GM12891 (cell line): ENCODE data around the gene RAB30.

Experiments used
- DNase-seq: peaks from one replicate; pipeline ENCODE4 v3.0.0; 2011; ENCODE audit warnings: low spot score; ENCODE audit not compliant: insufficient read length
- FAIRE-seq: peaks from 2 replicates; lab custom pipeline; 2011; peaks lifted over from hg19 to GRCh38; lab: Jason Lieb, UNC
- PAX5 ChIP-seq: IDR thresholded peaks from 2 replicates; pipeline ENCODE4 v1.6.1; 2011; ENCODE audit warnings: low read length, moderate library complexity, mild to moderate bottlenecking; ENCODE audit not compliant: insufficient read depth, severe bottlenecking
- POLR2A ChIP-seq: IDR thresholded peaks from 2 replicates; pipeline ENCODE4 v1.6.1; 2011; ENCODE audit warnings: low read depth, low read length, control low read depth
- POLR2AphosphoS5 ChIP-seq: IDR thresholded peaks from 2 replicates; pipeline ENCODE4 v1.6.1; 2011; ENCODE audit warnings: low read depth, low read length, control low read depth
- POU2F2 ChIP-seq: IDR thresholded peaks from 2 replicates; pipeline ENCODE4 v1.6.1; 2011; ENCODE audit warnings: low read depth, mild to moderate bottlenecking, control low read depth, low read length, moderate library complexity
- SPI1 ChIP-seq: IDR thresholded peaks from 2 replicates; pipeline ENCODE4 v1.6.1; 2011; ENCODE audit warnings: low read depth, low read length, control low read depth
- TAF1 ChIP-seq: IDR thresholded peaks from 2 replicates; pipeline ENCODE4 v1.6.1; 2011; ENCODE audit warnings: low read depth, low read length, control low read depth

The RAB30 gene

DNA sequence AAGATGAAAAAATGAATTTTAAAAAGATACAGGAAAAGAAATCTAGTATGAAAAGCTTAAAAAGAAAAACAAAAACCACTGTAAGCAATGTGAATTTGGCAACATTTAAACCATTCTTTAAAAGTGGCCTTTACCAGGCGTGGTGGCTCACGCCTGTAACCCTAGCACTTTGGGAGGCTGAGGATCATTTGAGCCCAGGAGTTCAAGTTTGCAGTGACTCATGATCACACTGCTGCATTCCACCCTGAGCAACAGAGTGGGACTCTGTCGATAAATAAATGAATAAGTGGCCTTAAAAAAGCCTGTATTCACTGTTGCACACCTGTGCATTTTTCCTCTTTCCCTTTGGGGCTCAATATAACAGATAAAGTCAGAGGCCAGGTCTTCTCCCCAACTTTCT, 69.2 kb downstream of the RAB30 start:
- TF ChIP-seq POU2F2, result no peak
- TF ChIP-seq SPI1, result no peak
- TF ChIP-seq PAX5, result no peak
- TF ChIP-seq POLR2AphosphoS5, result no peak
- no peak for TF ChIP-seq POLR2A
- no peak for TF ChIP-seq TAF1
- no peak for FAIRE-seq
- DNase-seq, result no peak

DNA sequence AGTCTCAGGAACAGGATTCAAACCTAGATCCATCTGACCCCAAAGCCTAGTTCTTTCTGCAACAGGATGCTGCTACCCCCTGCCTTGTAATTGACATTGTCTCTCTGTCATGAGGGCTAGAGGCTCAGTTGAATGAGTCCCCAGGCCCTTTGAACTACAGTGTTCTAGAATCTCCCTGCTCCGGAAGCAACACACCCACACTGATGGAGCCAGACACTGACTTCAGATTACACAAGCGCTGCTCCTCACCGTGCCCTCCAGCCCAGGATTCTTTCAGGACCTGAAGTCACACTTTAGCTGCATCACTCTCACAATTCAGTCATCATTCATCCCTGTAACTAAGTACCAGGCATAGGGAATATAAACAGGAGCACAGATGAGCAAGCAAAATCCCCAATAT, 69.6 kb downstream of the RAB30 start:
- DNase-seq (no peak), FAIRE-seq (no peak)
- TF ChIP-seq POLR2AphosphoS5, result no peak
- no peak for TF ChIP-seq SPI1
- TF ChIP-seq POU2F2, result no peak
- no peak for TF ChIP-seq PAX5
- TF ChIP-seq POLR2A, result no peak
- TF ChIP-seq TAF1, result no peak

DNA sequence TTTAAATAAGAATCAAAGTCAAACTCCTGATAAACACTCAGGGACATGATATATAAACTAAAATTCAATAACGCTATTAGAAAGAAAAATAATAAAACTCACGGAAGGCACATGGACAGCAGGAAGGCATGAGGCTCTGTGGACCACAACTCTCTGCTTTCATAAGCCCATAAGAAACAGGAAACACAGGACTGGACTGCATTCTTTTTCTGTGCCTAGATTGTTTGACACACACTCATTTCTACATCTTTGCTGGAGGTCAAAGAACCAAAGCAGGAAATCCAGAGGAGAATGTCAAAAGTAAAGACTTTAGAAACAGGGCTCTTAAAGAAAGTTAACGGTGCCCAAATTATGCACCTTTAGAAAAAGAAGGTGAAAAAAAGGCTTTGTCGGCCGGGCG, 71.3 kb downstream of the RAB30 start:
- DNase-seq (no peak), FAIRE-seq (no peak)
- no peak for TF ChIP-seq POLR2A
- TF ChIP-seq TAF1, result no peak

DNA sequence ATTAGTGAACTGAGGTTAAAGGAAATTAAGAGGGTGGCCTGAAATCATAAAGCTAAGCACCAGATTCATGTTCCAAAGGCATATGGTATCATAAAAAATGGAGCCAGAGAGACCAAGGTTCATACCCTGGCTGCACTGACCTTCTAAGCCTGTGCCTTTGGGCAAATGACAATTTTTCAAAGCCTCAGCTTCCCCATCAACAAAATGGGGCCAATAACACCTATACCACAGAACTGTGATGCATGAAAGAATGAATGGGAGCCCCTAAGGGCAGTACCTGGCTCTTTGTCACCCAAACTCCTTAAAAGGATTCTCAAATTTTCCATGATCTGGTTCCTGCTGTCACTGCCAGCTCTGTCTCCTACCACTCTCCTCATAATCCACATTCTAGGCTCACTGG, 72.5 kb downstream of the RAB30 start:
- TF ChIP-seq POU2F2 (no peak), POLR2A (no peak), PAX5 (no peak), SPI1 (no peak), TAF1 (no peak), POLR2AphosphoS5 (no peak)
- DNase-seq (no peak), FAIRE-seq (no peak)

DNA sequence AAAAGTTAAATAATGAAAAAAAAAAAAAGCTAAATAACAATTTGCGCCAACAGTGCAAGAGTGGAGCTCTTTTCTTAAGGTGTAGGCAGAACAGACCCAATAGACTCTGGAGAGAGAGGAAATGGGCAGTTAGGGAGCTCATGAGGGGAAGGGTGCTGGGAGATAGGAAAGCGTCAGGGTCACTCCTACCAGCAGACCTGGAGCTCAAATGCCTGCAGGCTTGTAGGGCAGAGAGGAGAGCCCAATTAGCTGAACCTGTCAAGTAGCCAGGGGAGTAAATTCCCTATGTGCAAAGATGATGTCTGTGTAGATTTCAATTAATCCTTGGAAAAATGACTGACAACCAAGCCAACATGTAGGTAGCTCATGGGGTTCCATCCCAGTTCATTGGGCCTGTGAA, 73.0 kb downstream of the RAB30 start:
- TF ChIP-seq SPI1, result no peak
- FAIRE-seq, result no peak
- DNase-seq, result no peak

DNA sequence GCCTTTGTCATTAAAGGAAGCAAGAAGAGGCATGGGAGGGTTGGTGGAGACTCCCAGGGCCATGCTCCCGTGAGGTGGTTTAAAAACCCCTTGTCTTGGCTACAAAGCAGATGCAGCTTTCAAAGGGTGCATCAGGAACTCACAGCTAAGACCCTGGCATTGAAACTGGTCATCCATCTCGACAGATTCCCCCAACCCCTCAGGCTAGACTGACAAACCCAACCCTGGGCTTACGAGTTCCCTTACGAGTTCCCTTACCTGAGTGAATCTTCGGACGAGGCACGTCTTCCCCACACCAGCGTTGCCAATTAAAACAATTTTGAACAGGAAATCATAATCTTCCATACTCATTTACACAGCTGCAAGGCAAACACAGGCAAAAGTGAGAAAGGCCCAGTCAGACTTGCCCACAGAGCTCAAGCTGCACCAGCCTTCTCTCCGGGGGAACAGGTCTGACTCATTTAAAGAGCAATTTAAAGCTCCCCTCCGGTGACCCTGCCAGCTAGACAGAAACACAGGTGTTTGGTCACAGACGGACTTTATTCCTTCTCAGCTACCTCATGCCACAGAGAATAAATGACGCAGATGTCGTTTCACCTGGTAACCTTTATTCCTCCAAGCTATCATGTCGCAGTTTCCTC, 74.6 kb downstream of the RAB30 start:
- TF ChIP-seq PAX5, result no peak
- TF ChIP-seq TAF1, result no peak
- TF ChIP-seq POLR2A, result no peak
- no peak; the same call in 1 of the 2 replicates for TF ChIP-seq POLR2AphosphoS5
- no peak for TF ChIP-seq POU2F2
- TF ChIP-seq SPI1, result no peak
- FAIRE-seq (peak; percentile 94), DNase-seq (peak; percentile 47)

DNA sequence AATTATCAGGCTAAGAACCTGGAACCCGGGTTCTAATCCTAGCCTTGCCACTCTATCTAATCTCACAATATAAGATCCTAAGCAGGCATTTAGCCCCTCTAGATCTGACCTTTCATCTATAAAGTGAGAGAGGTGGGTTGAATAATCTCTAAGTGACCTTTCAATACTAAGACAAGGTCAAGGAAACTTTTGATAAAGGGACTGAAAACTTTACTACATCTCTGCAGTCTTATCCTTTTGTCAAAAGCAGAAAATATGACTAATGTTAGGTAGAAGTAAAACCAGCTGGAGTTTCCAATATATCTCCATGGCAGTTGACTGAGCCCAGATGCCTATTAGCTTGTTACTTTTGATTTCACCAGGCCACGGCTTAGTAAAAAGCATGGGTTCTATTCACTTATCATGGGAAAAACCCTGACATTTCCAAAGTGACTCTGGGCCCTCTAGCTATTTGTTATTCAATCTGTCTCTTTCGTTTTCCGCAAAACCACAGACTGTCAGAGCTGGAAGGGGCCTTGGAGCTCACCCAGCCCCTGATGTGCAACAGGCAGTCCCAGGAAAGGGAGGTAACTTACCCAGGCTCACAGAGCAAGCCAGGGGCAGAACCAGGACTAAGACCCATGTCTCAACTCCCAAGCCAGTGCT, 75.8 kb downstream of the RAB30 start:
- DNase-seq (no peak), FAIRE-seq (peak; percentile 61)
- TF ChIP-seq PAX5, result no peak
- no peak for TF ChIP-seq POU2F2

DNA sequence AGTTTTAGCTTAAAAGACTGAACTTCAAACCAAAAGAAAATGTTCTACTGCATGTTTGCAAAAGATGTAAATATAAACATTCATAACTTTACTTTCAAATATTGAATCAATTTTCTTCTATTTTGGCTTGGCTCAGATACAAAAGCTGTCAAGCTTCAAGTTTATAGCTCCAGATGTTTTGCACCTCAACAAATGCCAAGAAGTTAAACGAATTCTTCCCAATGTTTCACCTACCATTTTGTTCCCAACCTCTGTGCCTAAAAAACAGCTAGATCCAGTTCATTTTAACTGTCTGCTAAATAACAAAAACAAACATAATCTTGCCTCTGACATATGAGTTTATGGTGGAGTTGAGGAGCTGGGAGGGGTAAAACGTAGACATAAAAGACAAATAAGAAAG, 76.5 kb downstream of the RAB30 start:
- DNase-seq (no peak), FAIRE-seq (no peak)
- TF ChIP-seq TAF1 (no peak), SPI1 (no peak), POLR2A (no peak), POU2F2 (no peak), POLR2AphosphoS5 (no peak), PAX5 (no peak)

DNA sequence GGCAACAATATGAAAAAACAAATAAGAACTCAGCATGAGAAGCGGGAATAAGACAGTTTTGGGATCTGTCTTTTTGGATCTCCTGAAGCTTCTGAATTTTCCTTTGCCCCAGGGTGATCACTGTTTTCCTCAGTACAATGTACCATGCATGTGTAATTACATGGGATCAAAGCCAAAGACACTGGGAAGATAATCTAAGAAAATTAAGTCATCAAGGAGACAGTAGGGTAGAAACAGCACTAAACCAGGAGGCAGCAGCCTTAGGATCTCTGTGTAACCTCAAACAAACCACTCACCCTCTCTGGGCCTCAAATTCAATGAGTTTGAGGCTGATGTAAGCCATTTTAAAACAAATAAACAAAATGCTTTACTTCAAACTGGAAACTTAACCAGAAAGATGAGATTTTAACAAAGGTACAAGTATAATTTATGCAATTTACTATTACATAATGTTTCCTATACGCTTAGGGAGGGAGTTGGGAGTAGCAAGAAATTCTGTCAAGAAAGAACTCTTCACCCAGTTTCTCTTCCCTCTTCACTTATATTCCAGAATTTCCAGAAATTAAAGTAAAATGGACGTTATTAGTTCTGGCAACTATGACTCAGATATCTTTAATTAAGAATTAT, 77.0 kb downstream of the RAB30 start:
- DNase-seq (no peak), FAIRE-seq (no peak)
- TF ChIP-seq TAF1 (no peak), PAX5 (no peak)

DNA sequence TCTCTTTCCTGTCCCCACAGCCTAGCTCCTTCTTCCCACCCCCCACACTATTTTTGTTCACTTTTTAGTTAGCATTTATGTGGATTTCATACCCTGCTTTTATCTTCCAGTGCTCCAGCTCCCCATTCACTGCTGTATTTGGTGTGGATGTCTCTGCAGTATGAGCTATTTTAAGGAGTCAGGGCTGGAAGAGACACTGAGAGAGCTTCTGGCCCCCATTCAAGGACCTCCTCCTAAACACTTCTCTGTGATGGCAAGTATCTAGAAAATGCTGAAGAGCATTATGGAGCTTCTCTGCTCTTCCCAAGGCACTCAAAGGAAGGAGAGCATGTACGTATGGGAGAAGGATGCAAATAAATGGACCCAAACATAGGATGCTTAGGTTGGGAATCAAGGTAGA, 79.5 kb downstream of the RAB30 start:
- FAIRE-seq (no peak), DNase-seq (no peak)
- TF ChIP-seq POLR2AphosphoS5, result no peak
- TF ChIP-seq TAF1, result no peak
- TF ChIP-seq SPI1, result no peak
- no peak for TF ChIP-seq POLR2A
- no peak for TF ChIP-seq POU2F2
- TF ChIP-seq PAX5, result no peak
